HepG2 (cell line): ENCODE measurements around the gene TRIM7. TPM values are rescaled to one million over a fixed set of nuclear protein-coding genes. Genes with fewer than 3 reads are reported as not detected.
A peak's percentile ranks its signal among the peaks of the same experiment; 100 is the strongest.

Experiments
- ATAC-seq: fragments of 200-7000 bp; cut with Tn5 transposase; 3 replicates; pipeline ENCODE4 v1.9.1; 2020; ENCODE audit warnings: mild to moderate bottlenecking, moderate library complexity
- BruUV-seq: library from RNA; stranded (reverse); fragments of 400-500 nt; replicated peaks from 2 replicates; lab custom pipeline; 2021; lab: Mats Ljungman, UMichigan
- CTCF ChIA-PET: fragments of 300-600 bp; formaldehyde crosslinking; extraction: SDS; loops from one replicate; lab custom pipeline; 2021; ENCODE audit warnings: low total read pairs, inconsistent platforms, low intra/inter-chr PET ratio; lab: Yijun Ruan, JAX
- POLR2A ChIA-PET: fragments of 350-600 bp; sonication (Branson Sonifier 250); formaldehyde crosslinking; loops from one replicate; lab custom pipeline; 2020; ENCODE audit warnings: antibody characterized with exemption, inconsistent platforms; lab: Yijun Ruan, JAX
- DNase-seq: peaks from one replicate; pipeline ENCODE4 v3.0.0-alpha.2; 2015; ENCODE audit warnings: low spot score
- FAIRE-seq: peaks from 3 replicates; lab custom pipeline; 2011; peaks lifted over from hg19 to GRCh38; lab: Jason Lieb, UNC
- H2AFZ ChIP-seq: one replicate; pipeline ENCODE4 v1.6.1; 2011; ENCODE audit warnings: low read length, inconsistent platforms
- H3K27ac ChIP-seq: fragments of 300-600 bp; 3 replicates; pipeline ENCODE4 v1.8.0; 2011; ENCODE audit warnings: mixed run types, mild to moderate bottlenecking, mixed read lengths, low read length, inconsistent platforms; ENCODE audit not compliant: insufficient read depth; ENCODE audit errors: extremely low read length
- H3K27me3 ChIP-seq, 2 experiments: fragments of 200-600 bp in 1 of 2; 2 replicates in 1 of 2; 3 replicates in 1 of 2; pipeline versions ENCODE4 v1.6.0 to v1.8.0; 2011; ENCODE audit warnings: low read length in 2 of 2, mild to moderate bottlenecking in 2 of 2, moderate library complexity in 2 of 2, inconsistent platforms in 1 of 2; ENCODE audit not compliant: insufficient read depth in 2 of 2, control insufficient read depth in 1 of 2
- H3K36me3 ChIP-seq, 2 experiments: fragments of 200-600 bp in 1 of 2; replicated peaks in 1 of 2; 2 replicates in 1 of 2; 3 replicates in 1 of 2; pipeline versions ENCODE4 v1.5.1 to v1.8.0; 2011; ENCODE audit warnings: low read length in 2 of 2, inconsistent platforms in 1 of 2; ENCODE audit not compliant: insufficient read depth in 2 of 2, control insufficient read depth in 1 of 2
- H3K4me1 ChIP-seq: 2 replicates; pipeline ENCODE4 v1.5.1; 2012; ENCODE audit warnings: low read length, inconsistent platforms; ENCODE audit not compliant: insufficient read depth
- H3K4me2 ChIP-seq: 2 replicates; pipeline ENCODE4 v1.6.0; 2011; ENCODE audit warnings: low read depth, low read length, inconsistent platforms
- H3K4me3 ChIP-seq, 3 experiments: fragments of 200-600 bp in 1 of 3; sonication (generic), shearing (Covaris generic) in 1 of 3; replicated peaks in 1 of 3; 2 replicates each; pipeline ENCODE4 v1.5.1; 2011 to 2016; ENCODE audit warnings: low read length in 3 of 3, inconsistent platforms in 2 of 3, low read depth in 2 of 3, mild to moderate bottlenecking in 2 of 3, control low read depth in 1 of 3, mixed read lengths in 1 of 3; ENCODE audit not compliant: insufficient read depth in 1 of 3
- H3K79me2 ChIP-seq: one replicate; pipeline ENCODE4 v1.6.1; 2011; ENCODE audit warnings: low read length, inconsistent platforms; ENCODE audit not compliant: insufficient read depth
- H3K9ac ChIP-seq: 2 replicates; pipeline ENCODE4 v1.6.0; 2011; ENCODE audit warnings: mild to moderate bottlenecking, low read depth, low read length, inconsistent platforms; ENCODE audit not compliant: insufficient read depth
- H3K9me3 ChIP-seq: 2 replicates; pipeline ENCODE4 v1.5.1; 2012; ENCODE audit warnings: mild to moderate bottlenecking, low read length
- H4K20me1 ChIP-seq: 2 replicates; pipeline ENCODE4 v1.6.0; 2011; ENCODE audit warnings: inconsistent platforms, mild to moderate bottlenecking, low read length, moderate library complexity; ENCODE audit not compliant: insufficient read depth
- CCDC6 ChIP-seq: sonication (generic); formaldehyde crosslinking; IDR thresholded peaks from 2 replicates; pipeline ENCODE4 v1.8.1; 2022; ENCODE audit warnings: mild to moderate bottlenecking, missing genetic modification reagents, moderate library complexity
- EEA1 ChIP-seq: sonication (generic); formaldehyde crosslinking; IDR thresholded peaks from 2 replicates; pipeline ENCODE4 v1.5.1; 2020; ENCODE audit warnings: mild to moderate bottlenecking, missing genetic modification reagents, borderline replicate concordance
- ELK4 ChIP-seq: sonication (generic); formaldehyde crosslinking; IDR thresholded peaks from 2 replicates; pipeline ENCODE4 v1.9.0; 2021; ENCODE audit warnings: missing genetic modification reagents, borderline replicate concordance
- FOSL2 ChIP-seq: sonication (generic); formaldehyde crosslinking; IDR thresholded peaks from 2 replicates; pipeline ENCODE4 v1.4.0; 2020; ENCODE audit warnings: missing genetic modification reagents
- HMG20B ChIP-seq: conservative IDR thresholded peaks from 2 replicates; pipeline ENCODE4 v1.6.1; 2016; ENCODE audit warnings: missing genetic modification reagents, missing compliant biosample characterization
- MNT ChIP-seq: fragments of 450-650 bp; IDR thresholded peaks from 2 replicates; pipeline ENCODE4 v1.6.1; 2016
- PBX3 ChIP-seq: sonication (generic); formaldehyde crosslinking; IDR thresholded peaks from 2 replicates; pipeline ENCODE4 v1.8.1; 2023; ENCODE audit warnings: missing genetic modification reagents, inconsistent platforms, borderline replicate concordance
- RELA ChIP-seq: sonication (generic); formaldehyde crosslinking; IDR thresholded peaks from 2 replicates; pipeline ENCODE4 v1.4.0; 2020; ENCODE audit warnings: missing genetic modification reagents
- RERE ChIP-seq: IDR thresholded peaks from 2 replicates; pipeline ENCODE4 v1.6.1; 2016; ENCODE audit warnings: low read depth, missing genetic modification reagents, missing compliant biosample characterization
- ZNF362 ChIP-seq: sonication (generic); formaldehyde crosslinking; IDR thresholded peaks from 2 replicates; pipeline ENCODE4 v1.4.0; 2020; ENCODE audit warnings: missing genetic modification reagents, mild to moderate bottlenecking, borderline replicate concordance
- ZNF432 ChIP-seq: sonication (generic); formaldehyde crosslinking; IDR thresholded peaks from 2 replicates; pipeline ENCODE4 v1.5.0; 2020; ENCODE audit warnings: missing genetic modification reagents, mild to moderate bottlenecking, borderline replicate concordance
- ZNF530 ChIP-seq: sonication (generic); formaldehyde crosslinking; IDR thresholded peaks from 2 replicates; pipeline ENCODE4 v1.5.0; 2020; ENCODE audit warnings: low read depth, mild to moderate bottlenecking, missing genetic modification reagents
- WGBS: methylation state at CpG from one replicate; pipeline ENCODE4 v1.1.6; 2017; ENCODE audit warnings: low lambda C conversion rate; 5-methylcytosine and 5-hydroxymethylcytosine counted together
- in situ Hi-C: cut with HindIII; loops from 2 replicates; pipeline ENCODE4 v1.10.0; 2017; ENCODE audit warnings: low pct_unique_long_range_greater_than_20kb; ENCODE audit not compliant: extremely low pct_ligation_motif_present
- intact Hi-C: fragments of 100-400 bp; cut with micrococcal nuclease; formaldehyde crosslinking; loops from one replicate; pipeline ENCODE4 v1.10.0; 2022; ENCODE audit not compliant: unreplicated experiment
- polyA plus RNA-seq, 8 experiments: library from polyadenylated mRNA; depleted of rRNA in 3 of 8; stranded (reverse) in 7 of 8; unstranded in 1 of 8; fragments of >200 nt; fragmentation: Illumina TruSeq in 4 of 8; extraction: Trizol in 4 of 8; gene quantifications; 2 replicates each; pipeline versions ENCODE4 v1.2.1 to v1.2.3, GENCODE V29; 2011 to 2016; ENCODE audit warnings: low read depth in 4 of 8, missing spikeins in 1 of 8, mixed read lengths in 1 of 8; ENCODE audit not compliant: insufficient read depth in 1 of 8
- total RNA-seq, 5 experiments: library from RNA; depleted of rRNA; stranded (reverse); fragments of >200 nt; fragmentation: Illumina TruSeq; extraction: Trizol; gene quantifications; 2 replicates each; pipeline ENCODE4 v1.2.3, GENCODE V29; 2016; ENCODE audit warnings: low read depth in 1 of 5

The TRIM7 gene
- total and polyA plus RNA-seq, 2 of the 13 experiments (the other 11 are each of a cell fraction or from before 2014, with no cell fraction given): 0.13 TPM; not detected in 1

- POLR2A ChIA-PET: interaction anchor here (0.6 to 7.2 kb wide), 10 partner anchors 7 to 382 kb away, joined by 3 to 104 read pairs (median 6); partner anchors contain the start of genes RACK1, TRIM41, TRIM52 and TRIM7
- no peaks in the 10 kb centered on the region for H3K9me3 ChIP-seq
- ATAC-seq: peak; percentile 1; the same call in 1 of the 3 replicates
- H3K27me3 ChIP-seq: peaks cover 0 to 4% of the 10 kb centered on the region in 2 experiments; a peak in 1 of 5 replicates
- peak overlapping the region; percentile 80 to 93 (median 81) for H3K4me3 ChIP-seq
- no peaks in the 10 kb centered on the region for H3K36me3 ChIP-seq
- H3K4me2 ChIP-seq: peak overlapping the region; percentile 89
- H3K9ac ChIP-seq: peak overlapping the region; percentile 85; the same call in 1 of the 2 replicates
- no peak for FAIRE-seq
- BruUV-seq: TSS peak; percentile 79
- 19% methylated on average over 11 of the region's 12 CpGs for WGBS
- H2AFZ ChIP-seq: no peak overlapping the region
- intact Hi-C loops: no loop called here
- no peak for DNase-seq
- peak overlapping the region; percentile 81 for H3K27ac ChIP-seq
- in situ Hi-C loops: no loop called here
- peaks cover 28% of the 10 kb centered on the region for H3K4me1 ChIP-seq
- H4K20me1 ChIP-seq: no peaks in the 10 kb centered on the region
- CTCF ChIA-PET: no interaction called here
- H3K79me2 ChIP-seq: no peaks in the 10 kb centered on the region
- TF ChIP-seq ZNF530: no peak
- no peak for TF ChIP-seq PBX3
- no peak for TF ChIP-seq CCDC6
- TF ChIP-seq ELK4 (CRISPR knock-in tag): no peak
- TF ChIP-seq RERE: no peak
- TF ChIP-seq ZNF432 (CRISPR knock-in tag): no peak
- no peak for TF ChIP-seq HMG20B (CRISPR knock-in tag)
- TF ChIP-seq FOSL2 (CRISPR knock-in tag): peak; percentile 24; the same call in 1 of the 2 replicates
- no peak for TF ChIP-seq RELA
- no peak for TF ChIP-seq EEA1 (CRISPR knock-in tag)
- no peak for TF ChIP-seq ZNF362 (CRISPR knock-in tag)
- no peak for TF ChIP-seq MNT
Measured at GRCh38 chr5:181192337-181193046, 12.5 kb downstream of the TRIM7 start.
